ENCODE measurements around the gene KIR3DL2.
"Not testable (repeated sequence)": the region's sequence is repeated elsewhere in the genome, so short reads cannot be mapped to it uniquely, and the experiment has no call there.

The KIR3DL2 gene

DNA sequence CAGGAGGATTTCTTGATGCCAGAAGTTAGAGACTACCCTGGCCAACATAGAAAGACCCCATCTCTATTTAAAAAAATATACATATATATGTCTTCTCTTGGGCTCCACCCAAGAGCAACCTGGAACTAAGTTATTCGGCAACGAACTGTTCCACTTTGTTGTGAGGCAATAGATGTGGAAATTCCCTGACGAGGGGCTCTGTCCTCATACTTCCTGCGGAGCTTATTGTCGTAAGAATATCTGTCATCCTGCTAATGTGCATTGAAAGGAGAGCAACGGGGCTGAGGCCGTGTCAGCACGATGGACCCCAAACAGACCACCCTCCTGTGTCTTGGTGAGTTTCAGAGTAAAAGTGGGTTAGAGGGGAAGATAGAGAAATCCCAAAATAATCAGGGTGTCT is 23.7 kb downstream of the KIR3DL2 start, which contains the start of gene FCAR:
Gene FCAR, plus strand, starts transcription at position 246 of the 400 bp plus-strand sequence. Its CDS starts 55 bp downstream, at position 301.
- DNase-seq = no peak

DNA sequence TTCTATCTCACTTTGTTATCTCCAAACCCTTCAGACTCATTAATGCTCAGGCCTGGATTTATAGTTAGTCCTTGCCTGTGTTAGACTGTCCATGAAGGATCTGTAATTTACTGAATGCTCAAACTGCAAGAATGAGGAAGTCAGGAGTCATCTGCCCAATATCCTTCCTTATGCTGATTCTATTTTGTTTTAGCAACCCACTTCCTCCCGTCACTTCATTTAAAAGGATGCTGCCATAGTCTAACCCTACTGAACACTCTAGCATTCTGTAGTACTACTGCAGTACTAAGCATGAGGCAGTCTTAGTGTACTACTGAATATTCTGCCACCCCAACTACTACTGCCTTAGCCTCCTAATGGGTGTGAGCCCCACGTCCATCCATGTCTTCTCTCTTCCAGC is 25.3 kb downstream of the KIR3DL2 start:
- DNase-seq = no peak

DNA sequence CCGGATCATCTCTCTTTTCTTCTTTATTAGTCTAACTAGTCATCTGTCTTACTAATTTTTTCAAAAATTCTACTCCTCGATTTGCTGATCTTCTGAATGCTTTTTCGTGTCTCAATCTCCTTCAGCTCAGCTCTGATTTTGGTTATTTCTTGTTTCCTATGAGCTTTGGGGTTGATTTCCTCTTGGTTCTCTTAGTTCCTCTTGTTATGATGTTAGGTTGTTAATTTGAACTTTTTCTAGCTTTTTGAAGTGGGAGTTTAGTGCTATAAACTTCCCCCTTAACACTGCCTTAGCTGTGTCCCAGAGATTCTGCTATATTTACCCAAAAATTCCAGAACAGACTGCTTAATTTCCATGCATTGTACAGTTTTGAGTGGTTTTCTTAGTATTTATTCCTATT is 27.2 kb downstream of the KIR3DL2 start:
- no peak for DNase-seq

DNA sequence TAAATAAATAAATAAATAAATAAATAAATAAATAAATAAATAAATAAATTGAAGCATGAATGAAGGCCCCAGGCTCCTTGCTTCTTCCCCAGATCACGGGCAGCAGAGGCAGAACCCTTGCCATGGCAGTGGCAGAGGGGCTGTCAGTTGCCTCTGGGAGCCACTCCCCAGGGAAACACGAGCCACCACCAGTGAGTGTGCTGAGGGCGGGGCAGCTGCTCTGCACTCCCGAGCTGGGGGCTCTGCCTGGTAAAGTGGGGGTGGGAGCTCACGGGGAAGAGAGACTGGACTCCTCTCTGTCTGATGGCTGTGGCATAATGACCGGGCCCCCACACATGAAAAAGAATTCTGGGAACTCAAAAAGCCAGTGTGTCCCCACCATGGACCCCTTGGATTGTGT is 31.6 kb downstream of the KIR3DL2 start:
- DNase-seq = no peak

DNA sequence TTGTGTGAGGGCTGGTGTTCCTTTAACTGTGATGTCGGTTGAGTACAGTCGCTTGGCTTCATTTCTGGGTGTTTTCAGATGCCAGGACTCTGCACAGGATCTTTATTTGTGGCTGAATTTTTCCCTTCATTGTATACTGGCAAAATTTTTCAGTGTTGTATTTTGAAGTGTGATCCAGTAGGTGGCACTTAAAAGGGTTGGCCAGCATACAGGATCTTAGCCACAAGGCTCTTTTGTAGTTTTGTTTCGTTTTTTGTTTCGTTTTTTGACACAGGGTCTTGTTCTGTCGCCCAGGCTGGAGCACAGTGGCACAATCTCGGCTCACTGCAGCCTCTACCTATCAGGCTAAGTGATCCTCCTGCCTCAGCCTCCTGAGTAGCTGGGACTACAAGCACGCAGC is 32.5 kb downstream of the KIR3DL2 start:
- DNase-seq = no peak

DNA sequence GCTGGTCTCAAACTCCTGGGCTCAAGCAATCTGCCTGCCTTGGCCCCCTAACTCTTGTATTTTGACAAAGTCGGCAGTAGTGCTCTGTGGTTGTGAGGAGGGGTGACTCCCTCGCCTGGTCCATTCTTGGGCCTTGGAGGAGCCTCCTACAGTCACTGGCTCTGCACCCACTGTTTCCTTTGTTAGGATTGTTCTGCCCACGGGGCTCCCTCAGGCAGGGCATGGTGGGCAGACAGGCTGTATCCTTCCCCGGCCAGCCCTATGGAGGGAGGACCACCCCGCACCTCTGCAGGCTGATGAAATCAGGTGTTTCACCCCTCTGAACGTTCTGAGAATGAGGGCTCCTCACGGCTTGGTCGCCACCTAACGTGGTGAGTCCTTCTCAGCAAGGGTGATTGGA is 33.0 kb downstream of the KIR3DL2 start:
- DNase-seq = no peak

DNA sequence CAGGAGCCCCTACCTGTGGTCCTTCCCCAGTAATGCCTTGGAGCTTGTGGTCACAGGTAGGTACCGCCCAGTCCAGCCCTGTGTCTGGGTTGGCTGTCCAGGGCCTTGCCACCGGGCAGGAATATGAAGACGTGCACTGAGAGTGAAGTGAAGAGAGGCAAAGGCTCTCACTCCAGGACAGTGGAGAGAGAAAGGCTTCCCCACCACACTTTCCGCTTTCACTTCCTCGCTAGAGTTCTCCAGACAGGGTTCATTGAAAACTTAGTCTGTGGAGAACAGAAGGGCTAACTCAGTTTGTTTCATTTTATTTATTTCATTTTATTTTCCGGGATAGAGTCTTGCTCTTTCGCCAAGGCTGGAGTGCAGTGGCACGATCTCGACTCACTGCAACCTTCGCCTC is 38.0 kb downstream of the KIR3DL2 start:
- no peak for DNase-seq

DNA sequence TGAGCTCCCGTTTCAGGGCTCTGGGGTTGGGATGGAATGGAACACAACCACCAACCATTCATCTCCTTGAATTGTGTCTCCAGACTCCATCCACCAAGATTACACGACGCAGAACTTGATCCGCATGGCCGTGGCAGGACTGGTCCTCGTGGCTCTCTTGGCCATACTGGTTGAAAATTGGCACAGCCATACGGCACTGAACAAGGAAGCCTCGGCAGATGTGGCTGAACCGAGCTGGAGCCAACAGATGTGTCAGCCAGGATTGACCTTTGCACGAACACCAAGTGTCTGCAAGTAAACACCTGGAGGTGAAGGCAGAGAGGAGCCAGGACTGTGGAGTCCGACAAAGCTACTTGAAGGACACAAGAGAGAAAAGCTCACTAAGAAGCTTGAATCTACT is 39.3 kb downstream of the KIR3DL2 start:
- no peak for DNase-seq

DNA sequence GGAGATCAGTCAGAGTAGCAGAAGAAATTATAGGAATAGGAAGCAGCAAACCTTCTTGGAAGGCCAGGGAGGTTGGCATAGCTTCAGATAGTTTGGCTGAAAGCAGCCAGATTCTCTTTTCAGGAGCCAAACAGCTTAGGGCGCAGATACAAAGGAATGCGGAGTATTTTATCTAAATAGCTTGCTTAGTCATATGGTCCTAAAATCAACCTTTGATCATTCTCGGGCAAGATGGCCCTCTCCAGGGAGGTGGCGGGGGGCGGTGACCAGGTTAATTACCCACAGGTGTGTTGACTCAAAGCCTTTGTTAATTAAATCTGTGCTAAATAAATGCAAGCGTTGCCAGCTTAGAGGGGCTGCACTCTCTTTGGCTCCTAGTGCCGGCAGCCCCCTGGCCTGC is 43.2 kb downstream of the KIR3DL2 start:
- DNase-seq = no peak

DNA sequence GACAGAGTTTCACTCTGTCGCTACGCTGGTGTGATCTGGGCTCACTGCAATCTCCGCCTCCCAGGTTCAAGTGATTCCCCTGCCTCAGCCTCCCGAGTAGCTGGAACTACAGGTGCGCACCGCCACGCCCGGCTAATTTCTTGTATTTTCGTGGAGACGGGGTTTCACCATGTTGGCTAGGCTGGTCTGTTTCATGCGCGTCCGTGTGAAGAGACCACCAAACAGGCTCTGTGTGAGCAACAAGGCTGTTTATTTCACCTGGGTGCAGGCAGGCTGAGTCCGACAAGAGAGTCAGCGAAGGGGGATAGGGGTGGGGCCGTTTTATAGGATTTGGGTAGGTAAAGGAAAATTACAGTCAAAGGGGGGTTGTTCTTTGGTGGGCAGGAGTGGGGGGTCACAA is 43.9 kb downstream of the KIR3DL2 start:
- DNase-seq = not testable (repeated sequence)

DNA sequence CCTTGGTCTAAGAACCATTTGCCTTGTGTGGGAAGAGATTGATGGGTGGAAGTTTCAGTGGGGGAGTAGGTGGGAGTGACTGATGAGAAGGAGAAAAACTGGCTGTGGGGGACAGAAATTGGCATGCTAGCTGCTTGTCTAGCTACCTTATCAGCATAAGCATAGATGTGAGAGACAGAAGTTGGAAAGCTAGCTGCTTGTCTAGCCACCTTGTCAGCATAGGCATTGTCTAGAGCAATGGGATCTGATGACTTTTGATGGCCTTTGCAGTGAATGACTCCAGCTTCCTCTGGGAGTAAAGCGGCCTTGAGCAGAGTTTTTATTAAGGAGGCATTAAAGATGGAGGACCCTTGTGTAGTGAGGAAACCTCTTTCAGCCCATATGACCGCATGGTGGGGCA is 45.8 kb downstream of the KIR3DL2 start:
- DNase-seq = no peak

DNA sequence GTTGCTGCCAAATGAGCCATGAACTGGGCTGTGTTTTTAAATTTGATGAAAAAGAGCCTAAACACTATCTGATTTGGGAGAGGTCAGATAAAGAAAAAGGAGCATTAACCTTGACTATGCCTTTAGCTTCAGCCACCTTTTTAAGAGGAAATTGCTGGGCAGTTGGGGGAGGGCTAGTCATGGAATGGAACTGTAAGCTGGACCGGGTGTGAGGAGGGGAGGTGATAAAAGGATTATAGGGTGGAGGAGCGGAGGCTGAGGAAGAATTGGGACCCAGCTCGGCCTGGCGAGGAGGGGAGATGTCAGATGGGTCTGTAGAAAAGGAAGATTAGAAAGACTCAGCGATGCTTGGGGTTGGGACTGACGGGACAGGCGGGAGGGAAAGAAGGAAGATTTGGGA is 48.4 kb downstream of the KIR3DL2 start:
- not testable (repeated sequence) for DNase-seq

DNA sequence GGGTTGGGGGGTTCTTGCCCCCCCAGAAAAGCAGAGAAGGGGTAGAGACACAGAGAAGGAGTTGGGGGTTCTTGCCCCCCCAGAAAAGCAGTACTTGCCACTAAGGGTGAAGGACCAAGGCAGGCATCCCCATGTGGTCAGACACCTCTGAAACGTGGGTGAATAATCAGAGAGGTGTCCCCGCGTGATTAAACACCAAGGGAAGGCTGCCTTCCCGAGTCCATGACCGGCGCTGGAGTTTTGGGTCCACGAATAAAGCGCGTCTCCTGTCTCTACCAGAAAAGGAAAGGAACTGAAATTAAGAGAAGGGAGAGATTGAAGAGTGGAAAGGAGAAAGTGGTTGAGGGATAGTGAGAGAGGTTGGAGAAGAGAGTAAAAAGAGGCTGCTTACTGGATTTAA is 49.4 kb downstream of the KIR3DL2 start:
- not testable (repeated sequence) for DNase-seq

DNA sequence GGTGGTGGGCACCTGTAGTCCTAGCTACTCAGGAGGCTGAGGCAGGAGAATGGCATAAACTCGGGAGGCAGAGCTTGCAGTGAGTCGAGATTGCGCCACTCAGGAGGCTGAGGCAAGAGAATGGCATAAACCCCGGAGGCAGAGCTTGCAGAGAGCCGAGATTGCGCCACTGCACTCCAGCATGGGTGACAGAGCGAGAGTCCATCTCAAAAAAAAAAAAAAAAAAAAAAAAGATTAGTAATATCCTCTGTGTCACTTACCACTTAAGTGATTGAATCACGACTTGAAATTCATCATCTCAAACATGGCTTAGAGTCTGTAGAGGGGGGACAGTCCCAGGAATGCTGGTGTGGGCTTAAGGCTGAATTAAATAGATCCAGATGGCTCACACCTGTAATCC is 50.9 kb downstream of the KIR3DL2 start:
- not testable (repeated sequence) for DNase-seq

DNA sequence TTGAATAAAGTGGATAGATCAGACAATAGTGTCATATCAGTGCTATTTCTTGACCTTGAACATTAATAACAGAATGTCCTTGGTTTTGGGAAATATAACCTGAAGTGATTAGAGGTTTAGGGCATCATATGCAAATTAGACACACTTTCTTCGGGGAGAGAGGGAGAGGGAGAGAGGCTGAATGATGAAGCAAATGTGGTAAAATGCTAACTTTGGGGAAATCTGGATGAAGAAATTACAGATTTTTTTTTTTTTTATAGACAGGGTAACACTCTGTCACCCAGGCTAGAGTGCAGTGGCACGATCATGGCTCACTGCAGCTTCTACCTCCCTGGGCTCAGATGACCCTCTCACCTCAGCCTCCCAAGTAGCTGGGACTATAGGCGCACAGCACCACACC is 51.8 kb downstream of the KIR3DL2 start:
- DNase-seq = no peak

DNA sequence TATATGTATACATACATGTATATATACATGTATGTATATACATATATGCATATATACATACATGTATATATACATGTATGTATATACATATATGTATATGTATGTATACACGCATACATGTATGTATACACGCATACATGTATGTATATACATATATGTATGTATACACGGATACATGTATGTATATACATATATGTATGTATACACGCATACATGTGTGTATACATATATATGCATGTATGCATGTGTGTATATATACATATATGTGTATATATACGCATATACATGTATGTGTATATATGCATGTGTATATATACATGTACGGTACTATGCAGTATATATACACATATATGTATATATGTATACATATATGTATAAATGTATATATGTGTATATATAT is 53.1 kb downstream of the KIR3DL2 start:
- no peak for DNase-seq

DNA sequence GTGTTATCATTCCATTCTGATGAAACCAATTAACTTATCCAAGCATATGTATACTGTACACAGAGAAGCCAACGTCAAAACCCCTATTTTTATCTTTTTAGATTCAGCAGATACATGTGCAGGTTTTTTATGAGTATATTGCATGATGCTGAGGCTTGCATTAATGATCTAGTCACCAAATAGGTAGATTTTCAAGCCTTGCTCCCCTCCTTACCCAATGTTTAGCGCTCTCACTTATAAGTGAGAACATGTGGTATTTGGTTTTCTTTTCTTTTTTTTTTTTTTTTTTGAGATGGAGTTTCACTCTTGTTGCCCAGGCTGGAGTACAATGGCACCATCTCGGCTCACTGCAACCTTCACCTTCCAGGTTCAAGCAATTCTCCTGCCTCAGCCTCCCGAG is 54.0 kb downstream of the KIR3DL2 start:
- DNase-seq = not testable (repeated sequence)

DNA sequence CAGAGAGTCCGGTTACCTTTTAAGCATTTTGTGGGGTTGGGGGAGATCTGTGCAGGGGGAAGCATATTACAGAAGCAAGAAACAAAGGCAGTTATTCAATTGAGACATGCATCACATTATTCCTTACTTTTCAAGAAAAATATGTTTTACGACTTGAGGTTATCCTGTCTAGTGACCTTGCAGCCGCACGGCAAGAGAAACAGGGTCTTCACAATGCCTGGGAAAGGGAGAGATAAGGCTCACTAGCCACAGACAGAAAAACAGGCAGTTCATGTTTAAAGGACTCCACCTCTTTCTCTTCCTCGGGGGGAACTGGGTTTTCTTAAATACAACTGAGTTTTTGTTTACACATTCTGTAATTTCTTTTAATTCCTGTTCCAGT is 55.2 kb downstream of the KIR3DL2 start:
- no peak for DNase-seq

DNA sequence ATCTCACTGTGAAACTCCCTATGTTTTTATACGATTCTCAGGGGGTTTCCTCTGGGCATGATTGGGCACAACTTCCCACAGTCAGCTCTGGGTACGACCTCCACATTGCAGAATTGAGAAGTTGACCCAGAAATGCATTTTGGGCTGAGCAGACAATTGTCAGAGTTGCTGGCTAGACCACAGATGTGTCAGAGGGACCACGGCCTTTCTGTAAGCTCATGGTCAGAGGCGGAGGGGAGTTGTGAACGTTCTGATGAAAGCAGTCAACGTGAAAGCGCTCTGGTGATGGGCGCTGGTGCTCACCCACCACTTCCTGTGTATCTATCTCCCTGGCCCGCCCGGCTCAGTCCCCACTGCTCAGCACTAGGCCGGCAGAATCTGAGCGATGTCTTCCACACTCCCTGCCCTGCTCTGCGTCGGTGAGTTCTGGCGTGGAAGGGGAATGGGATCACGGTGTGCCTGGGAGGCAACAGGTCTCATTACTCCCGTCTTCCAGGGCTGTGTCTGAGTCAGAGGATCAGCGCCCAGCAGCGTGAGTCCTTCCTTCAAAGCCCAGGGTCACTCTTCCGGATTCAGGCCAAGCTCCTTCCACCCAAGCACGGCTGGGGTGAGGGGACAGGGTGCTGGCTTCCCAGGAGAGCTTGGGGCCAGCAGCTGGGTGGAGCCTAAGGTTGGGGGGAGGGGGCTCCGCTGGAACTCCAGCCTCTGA is 55.7 kb downstream of the KIR3DL2 start, which contains the start of gene NCR1:
Gene NCR1, plus strand, starts transcription at position 346 of the 709 bp plus-strand sequence. Its CDS starts 40 bp downstream, at position 386.
- DNase-seq = no peak

DNA sequence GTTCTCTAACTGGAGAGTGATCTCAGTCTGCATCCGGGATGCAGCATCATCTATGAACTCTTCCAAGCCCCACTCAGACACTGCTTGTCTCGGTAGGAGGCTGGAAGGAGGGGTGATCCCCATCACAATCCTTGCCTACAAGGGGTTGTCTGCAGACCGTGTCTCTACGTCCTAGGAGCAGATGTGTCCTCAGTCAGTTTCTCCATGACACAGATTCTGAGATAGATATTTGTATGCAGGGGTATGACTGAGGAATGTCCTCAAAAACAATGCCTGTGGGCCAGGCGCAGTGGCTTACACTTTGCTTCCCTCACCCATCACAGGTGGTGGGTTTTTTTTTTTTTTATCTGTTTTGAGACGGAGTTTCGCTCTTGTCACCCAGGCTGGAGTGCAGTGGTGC is 56.6 kb downstream of the KIR3DL2 start:
- DNase-seq = no peak

DNA sequence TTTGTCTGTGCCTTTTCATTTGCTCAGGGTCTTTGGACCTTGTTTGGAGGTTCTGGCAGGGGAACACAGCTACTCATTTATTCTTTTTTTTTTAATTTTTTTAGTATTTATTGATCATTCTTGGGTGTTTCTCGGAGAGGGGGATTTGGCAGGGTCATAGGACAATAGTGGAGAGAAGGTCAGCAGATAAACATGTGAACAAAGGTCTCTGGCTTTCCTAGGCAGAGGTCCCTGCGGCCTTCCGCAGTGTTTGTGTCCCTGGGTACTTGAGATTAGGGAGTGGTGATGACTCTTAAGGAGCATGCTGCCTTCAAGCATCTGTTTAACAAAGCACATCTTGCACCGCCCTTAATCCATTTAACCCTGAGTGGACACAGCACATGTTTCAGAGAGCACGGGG is 57.7 kb downstream of the KIR3DL2 start:
- not testable (repeated sequence) for DNase-seq

Data from activated effector memory CD4-positive, alpha-beta T cell treated with anti-CD3 and anti-CD28 coated beads, Interleukin-2, amount 50 U/mL, for 16 hours (primary cell).